Measurements from ENCODE around the gene OR10H2.

- TF ChIP-seq, protein P1, sequence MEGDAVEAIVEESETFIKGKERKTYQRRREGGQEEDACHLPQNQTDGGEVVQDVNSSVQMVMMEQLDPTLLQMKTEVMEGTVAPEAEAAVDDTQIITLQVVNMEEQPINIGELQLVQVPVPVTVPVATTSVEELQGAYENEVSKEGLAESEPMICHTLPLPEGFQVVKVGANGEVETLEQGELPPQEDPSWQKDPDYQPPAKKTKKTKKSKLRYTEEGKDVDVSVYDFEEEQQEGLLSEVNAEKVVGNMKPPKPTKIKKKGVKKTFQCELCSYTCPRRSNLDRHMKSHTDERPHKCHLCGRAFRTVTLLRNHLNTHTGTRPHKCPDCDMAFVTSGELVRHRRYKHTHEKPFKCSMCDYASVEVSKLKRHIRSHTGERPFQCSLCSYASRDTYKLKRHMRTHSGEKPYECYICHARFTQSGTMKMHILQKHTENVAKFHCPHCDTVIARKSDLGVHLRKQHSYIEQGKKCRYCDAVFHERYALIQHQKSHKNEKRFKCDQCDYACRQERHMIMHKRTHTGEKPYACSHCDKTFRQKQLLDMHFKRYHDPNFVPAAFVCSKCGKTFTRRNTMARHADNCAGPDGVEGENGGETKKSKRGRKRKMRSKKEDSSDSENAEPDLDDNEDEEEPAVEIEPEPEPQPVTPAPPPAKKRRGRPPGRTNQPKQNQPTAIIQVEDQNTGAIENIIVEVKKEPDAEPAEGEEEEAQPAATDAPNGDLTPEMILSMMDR (IDR thresholded peaks at IDR 0.05; ENCODE audit: borderline replicate concordance, extremely low read depth, low read length, poor library complexity, severe bottlenecking) = no peak
- no peak for TF ChIP-seq EZH2 (IDR thresholded peaks at IDR 0.05; ENCODE audit: borderline replicate concordance, low read depth, low read length, severe bottlenecking)
Observed at GRCh38 chr19:15683411-15683810, 44.4 kb upstream of the OR10H2 start.
